WTC11 (cell line): ENCODE measurements around the gene ESRRA. TPM values are rescaled to one million over a fixed set of nuclear protein-coding genes. Genes with fewer than 3 reads are reported as not detected.
A peak's percentile ranks its signal among the peaks of the same experiment; 100 is the strongest.

ENCODE experiments used
- ATAC-seq: fragments of 200-7000 bp; cut with Tn5 transposase; 2 replicates; pipeline ENCODE4 v1.10.0; 2021; ENCODE audit warnings: mild to moderate bottlenecking, moderate library complexity
- CTCF ChIA-PET: fragments of 300-600 bp; sonication (Branson Sonifier 250); formaldehyde crosslinking; loops from one replicate; lab custom pipeline; 2021; ENCODE audit warnings: antibody characterized with exemption; lab: Charles Lee
- POLR2A ChIA-PET: fragments of 350-600 bp; sonication (Branson Sonifier 250); formaldehyde crosslinking; loops from one replicate; lab custom pipeline; 2021; ENCODE audit warnings: antibody characterized with exemption; lab: Charles Lee
- DNase-seq: peaks from one replicate; pipeline ENCODE4 v3.0.0; 2021; ENCODE audit warnings: low spot score
- H3K27ac Mint-ChIP-seq: 2 replicates; pipeline ENCODE4 v1.8.0; 2021; ENCODE audit warnings: mixed read lengths
- H3K27me3 Mint-ChIP-seq: 2 replicates; pipeline ENCODE4 v1.8.0; 2021; ENCODE audit warnings: low read depth, mild to moderate bottlenecking, moderate library complexity, mixed read lengths
- H3K36me3 Mint-ChIP-seq: 2 replicates; pipeline ENCODE4 v1.8.0; 2021; ENCODE audit warnings: mixed read lengths
- H3K4me1 Mint-ChIP-seq: 2 replicates; pipeline ENCODE4 v1.8.0; 2022; ENCODE audit warnings: mixed read lengths
- H3K4me3 Mint-ChIP-seq: 2 replicates; pipeline ENCODE4 v1.8.0; 2021; ENCODE audit warnings: mild to moderate bottlenecking, moderate library complexity, mixed read lengths
- H3K9me3 Mint-ChIP-seq: 2 replicates; pipeline ENCODE4 v1.8.0; 2021; ENCODE audit warnings: mixed read lengths
- ARID4B ChIP-seq: sonication (generic); formaldehyde crosslinking; IDR thresholded peaks from 2 replicates; pipeline ENCODE4 v1.8.0; 2023; ENCODE audit warnings: missing genetic modification reagents, mild to moderate bottlenecking, borderline replicate concordance
- ATF2 ChIP-seq: sonication (generic); formaldehyde crosslinking; IDR thresholded peaks from 2 replicates; pipeline ENCODE4 v1.8.1; 2022; ENCODE audit warnings: low read depth, missing genetic modification reagents, borderline replicate concordance
- ATF3 ChIP-seq: sonication (generic); formaldehyde crosslinking; conservative IDR thresholded peaks from 2 replicates; pipeline ENCODE4 v1.8.1; 2022; ENCODE audit warnings: mild to moderate bottlenecking, missing genetic modification reagents
- CREB1 ChIP-seq: sonication (generic); formaldehyde crosslinking; IDR thresholded peaks from 2 replicates; pipeline ENCODE4 v1.8.0; 2023; ENCODE audit warnings: mild to moderate bottlenecking, missing genetic modification reagents
- E2F1 ChIP-seq: sonication (generic); formaldehyde crosslinking; IDR thresholded peaks from 2 replicates; pipeline ENCODE4 v1.8.0; 2022; ENCODE audit warnings: mild to moderate bottlenecking, missing genetic modification reagents
- ERG ChIP-seq: fragments of 250-450 bp; sonication (Bioruptor Pico); IDR thresholded peaks from 2 replicates; pipeline ENCODE4 v1.8.0; 2021; ENCODE audit warnings: mild to moderate bottlenecking
- ETV6 ChIP-seq: sonication (generic); formaldehyde crosslinking; IDR thresholded peaks from 2 replicates; pipeline ENCODE4 v1.8.1; 2022; ENCODE audit warnings: mild to moderate bottlenecking, missing genetic modification reagents
- FOXK1 ChIP-seq: sonication (generic); formaldehyde crosslinking; IDR thresholded peaks from 2 replicates; pipeline ENCODE4 v1.8.0; 2022; ENCODE audit warnings: mild to moderate bottlenecking, moderate library complexity, missing genetic modification reagents
- GABPB1 ChIP-seq: sonication (generic); formaldehyde crosslinking; IDR thresholded peaks from 2 replicates; pipeline ENCODE4 v1.8.1; 2023; ENCODE audit warnings: mild to moderate bottlenecking, missing genetic modification reagents
- GTF2I ChIP-seq: fragments of 250-450 bp; sonication (Bioruptor Pico); conservative IDR thresholded peaks from 2 replicates; pipeline ENCODE4 v1.4.0; 2021; ENCODE audit warnings: mild to moderate bottlenecking
- HMGA2 ChIP-seq: fragments of 250-450 bp; sonication (Bioruptor Pico); IDR thresholded peaks from 2 replicates; pipeline ENCODE4 v1.4.0; 2021; ENCODE audit warnings: mild to moderate bottlenecking, moderate library complexity
- IRF1 ChIP-seq: sonication (generic); formaldehyde crosslinking; IDR thresholded peaks from 2 replicates; pipeline ENCODE4 v1.8.0; 2023; ENCODE audit warnings: missing genetic modification reagents
- JUN ChIP-seq: sonication (generic); formaldehyde crosslinking; IDR thresholded peaks from 2 replicates; pipeline ENCODE4 v1.8.0; 2023; ENCODE audit warnings: mild to moderate bottlenecking, missing genetic modification reagents
- MAX ChIP-seq: sonication (generic); formaldehyde crosslinking; IDR thresholded peaks from 2 replicates; pipeline ENCODE4 v1.8.0; 2022; ENCODE audit warnings: mild to moderate bottlenecking, missing genetic modification reagents
- NFYB ChIP-seq: sonication (generic); formaldehyde crosslinking; conservative IDR thresholded peaks from 2 replicates; pipeline ENCODE4 v1.8.0; 2022; ENCODE audit warnings: low read depth, missing genetic modification reagents
- NR2C2 ChIP-seq: sonication (generic); formaldehyde crosslinking; IDR thresholded peaks from 2 replicates; pipeline ENCODE4 v1.8.0; 2022; ENCODE audit warnings: mild to moderate bottlenecking, missing genetic modification reagents
- SMAD3 ChIP-seq: sonication (generic); formaldehyde crosslinking; IDR thresholded peaks from 2 replicates; pipeline ENCODE4 v1.8.0; 2022; ENCODE audit warnings: missing genetic modification reagents, mild to moderate bottlenecking, borderline replicate concordance
- TEAD1 ChIP-seq: sonication (generic); formaldehyde crosslinking; IDR thresholded peaks from 2 replicates; pipeline ENCODE4 v1.8.0; 2022; ENCODE audit warnings: mild to moderate bottlenecking, missing genetic modification reagents
- USF2 ChIP-seq: sonication (generic); formaldehyde crosslinking; IDR thresholded peaks from 2 replicates; pipeline ENCODE4 v1.8.1; 2023; ENCODE audit warnings: mild to moderate bottlenecking, missing genetic modification reagents, moderate library complexity
- ZBTB43 ChIP-seq: sonication (generic); formaldehyde crosslinking; IDR thresholded peaks from 2 replicates; pipeline ENCODE4 v1.8.1; 2023; ENCODE audit warnings: mild to moderate bottlenecking, missing genetic modification reagents
- ZNF138 ChIP-seq: sonication (generic); formaldehyde crosslinking; conservative IDR thresholded peaks from 2 replicates; pipeline ENCODE4 v1.8.1; 2022; ENCODE audit warnings: mild to moderate bottlenecking, moderate library complexity, missing genetic modification reagents
- ZNF232 ChIP-seq: sonication (generic); formaldehyde crosslinking; IDR thresholded peaks from 2 replicates; pipeline ENCODE4 v1.8.0; 2022; ENCODE audit warnings: mild to moderate bottlenecking, missing genetic modification reagents
- ZNF396 ChIP-seq: fragments of 250-450 bp; sonication (Bioruptor Pico); IDR thresholded peaks from 2 replicates; pipeline ENCODE4 v1.8.0; 2021; ENCODE audit warnings: mild to moderate bottlenecking, moderate library complexity, borderline replicate concordance
- ZNF671 ChIP-seq: fragments of 250-450 bp; sonication (Bioruptor Pico); IDR thresholded peaks from 2 replicates; pipeline ENCODE4 v1.8.0; 2021; ENCODE audit warnings: mild to moderate bottlenecking
- total RNA-seq: library from RNA; stranded (reverse); gene quantifications from 3 replicates; pipeline ENCODE4 v1.2.3, GENCODE V29; 2021

ESRRA gene
- total RNA-seq, 1 experiment from 2014 or later = 81.9 TPM

GRCh38 chr11:64317325-64317960, 12.1 kb downstream of the ESRRA start, which contains the start of gene TRMT112:
TSS of gene TRMT112 (minus strand) at chr11:64317559. CDS start at chr11:64317526, 33 bp downstream.
- H3K27ac Mint-ChIP-seq = peak within 1 kb of the TSS; percentile 99
- TF ChIP-seq ETV6 (peak; percentile 72; the same call in 1 of the 2 replicates), USF2 (CRISPR knock-in tag) (peak; percentile 84), GTF2I (CRISPR knock-in tag) (no peak), HMGA2 (no peak), ATF2 (CRISPR knock-in tag) (no peak), CREB1 (CRISPR knock-in tag) (0 out of 2 replicates have a peak, but pooled peaks have one; percentile 20), FOXK1 (peak; percentile 59; the same call in 1 of the 2 replicates), IRF1 (CRISPR knock-in tag) (peak; percentile 73; the same call in 1 of the 2 replicates), ZBTB43 (CRISPR knock-in tag) (0 out of 2 replicates have a peak, but pooled peaks have one; percentile 34), NFYB (CRISPR knock-in tag) (peak; percentile 68), ATF3 (CRISPR knock-in tag) (no peak), JUN (peak; percentile 13; the same call in 1 of the 2 replicates), SMAD3 (CRISPR knock-in tag) (0 out of 2 replicates have a peak, but pooled peaks have one; percentile 65), MAX (CRISPR knock-in tag) (peak; percentile 85), E2F1 (0 out of 2 replicates have a peak, but pooled peaks have one; percentile 64), ERG (CRISPR knock-in tag) (no peak), TEAD1 (CRISPR knock-in tag) (peak; percentile 89), ZNF396 (CRISPR knock-in tag) (no peak), GABPB1 (CRISPR knock-in tag) (peak; percentile 77), ZNF671 (no peak), ZNF138 (CRISPR knock-in tag) (no peak), NR2C2 (no peak), ARID4B (CRISPR knock-in tag) (peak; percentile 24; the same call in 1 of the 2 replicates), ZNF232 (0 out of 2 replicates have a peak, but pooled peaks have one; percentile 70)

More at GRCh38 chr11:64317325-64317960, 12.1 kb downstream of the ESRRA start, which contains the start of gene TRMT112:
- ATAC-seq (peak; percentile 68), DNase-seq (peak; percentile 91)
- ChIA-PET CTCF (interaction anchor here (0.7 to 3.8 kb wide), 38 partner anchors 10 to 339 kb away, joined by 3 to 173 read pairs (median 5); partner anchors contain the start of genes BAD, CATSPERZ, CCDC88B and ESRRA), POLR2A (interaction anchor here (0.5 to 3.0 kb wide), 17 partner anchors 13 to 657 kb away, joined by 3 to 25 read pairs (median 6); partner anchors contain the start of genes CATSPERZ, DNAJC4, ESRRA and FKBP2)
- Mint-ChIP-seq H3K4me3 (peak within 1 kb of the TSS; percentile 90), H3K9me3 (no peaks in the 10 kb centered on the region), H3K27me3 (no peaks in the 10 kb centered on the region), H3K36me3 (peaks cover 27% of the 10 kb centered on the region), H3K4me1 (peaks cover 17% of the 10 kb centered on the region)
